NK-92 (cell line): ENCODE results near the gene FMNL2.

Experiments
- DNase-seq: peaks from one replicate; lab custom pipeline; 2025; ENCODE audit not compliant: unreplicated experiment; lab: John Stamatoyannopoulos, UW

Gene FMNL2

GRCh38 chr2:152337511-152337903 is 2.5 kb downstream of the FMNL2 start:
- DNase-seq, result no peak

GRCh38 chr2:152339556-152340286 is 4.7 kb downstream of the FMNL2 start:
- no peak for DNase-seq

GRCh38 chr2:152342259-152343046 is 7.5 kb downstream of the FMNL2 start:
- no peak for DNase-seq

- DNase-seq, result no peak
Observed at GRCh38 chr2:152343426-152343825, 8.5 kb downstream of the FMNL2 start.

- no peak for DNase-seq
Observed at GRCh38 chr2:152344579-152345195, 9.7 kb downstream of the FMNL2 start.

GRCh38 chr2:152347076-152347475 is 12.1 kb downstream of the FMNL2 start:
- DNase-seq, result no peak

GRCh38 chr2:152348388-152348787 is 13.4 kb downstream of the FMNL2 start:
- DNase-seq, result no peak

- no peak for DNase-seq
Observed at GRCh38 chr2:152349416-152349815, 14.4 kb downstream of the FMNL2 start.

GRCh38 chr2:152350155-152350679 is 15.2 kb downstream of the FMNL2 start:
- no peak for DNase-seq

- no peak for DNase-seq
Observed at GRCh38 chr2:152352616-152353015, 17.6 kb downstream of the FMNL2 start.

- DNase-seq, result no peak
Observed at GRCh38 chr2:152353364-152353763, 18.4 kb downstream of the FMNL2 start.

GRCh38 chr2:152354069-152354755 is 19.2 kb downstream of the FMNL2 start:
- no peak for DNase-seq

GRCh38 chr2:152354909-152355308 is 19.9 kb downstream of the FMNL2 start:
- no peak for DNase-seq

- no peak for DNase-seq
Observed at GRCh38 chr2:152355409-152355831, 20.4 kb downstream of the FMNL2 start.

- DNase-seq, result no peak
Observed at GRCh38 chr2:152359573-152360363, 24.8 kb downstream of the FMNL2 start.

GRCh38 chr2:152363936-152364335 is 29.0 kb downstream of the FMNL2 start:
- no peak for DNase-seq

GRCh38 chr2:152367547-152368390 is 32.8 kb downstream of the FMNL2 start:
- DNase-seq, result no peak

- no peak for DNase-seq
Observed at GRCh38 chr2:152369176-152369860, 34.3 kb downstream of the FMNL2 start.

GRCh38 chr2:152370783-152371182 is 35.8 kb downstream of the FMNL2 start:
- DNase-seq, result no peak
